WTC11 (cell line): ENCODE results near the gene ITPR1. TPM values are rescaled to one million over a fixed set of nuclear protein-coding genes. Genes with fewer than 3 reads are reported as not detected.

Experiments used
- ATAC-seq: fragments of 200-7000 bp; cut with Tn5 transposase; 2 replicates; pipeline ENCODE4 v1.10.0; 2021; ENCODE audit warnings: mild to moderate bottlenecking, moderate library complexity
- CTCF ChIA-PET: fragments of 300-600 bp; sonication (Branson Sonifier 250); formaldehyde crosslinking; loops from one replicate; lab custom pipeline; 2021; ENCODE audit warnings: antibody characterized with exemption; lab: Charles Lee
- POLR2A ChIA-PET: fragments of 350-600 bp; sonication (Branson Sonifier 250); formaldehyde crosslinking; loops from one replicate; lab custom pipeline; 2021; ENCODE audit warnings: antibody characterized with exemption; lab: Charles Lee
- DNase-seq: peaks from one replicate; pipeline ENCODE4 v3.0.0; 2021; ENCODE audit warnings: low spot score
- H3K27ac Mint-ChIP-seq: 2 replicates; pipeline ENCODE4 v1.8.0; 2021; ENCODE audit warnings: mixed read lengths
- H3K27me3 Mint-ChIP-seq: 2 replicates; pipeline ENCODE4 v1.8.0; 2021; ENCODE audit warnings: low read depth, mild to moderate bottlenecking, moderate library complexity, mixed read lengths
- H3K36me3 Mint-ChIP-seq: 2 replicates; pipeline ENCODE4 v1.8.0; 2021; ENCODE audit warnings: mixed read lengths
- H3K4me1 Mint-ChIP-seq: 2 replicates; pipeline ENCODE4 v1.8.0; 2022; ENCODE audit warnings: mixed read lengths
- H3K4me3 Mint-ChIP-seq: 2 replicates; pipeline ENCODE4 v1.8.0; 2021; ENCODE audit warnings: mild to moderate bottlenecking, moderate library complexity, mixed read lengths
- H3K9me3 Mint-ChIP-seq: 2 replicates; pipeline ENCODE4 v1.8.0; 2021; ENCODE audit warnings: mixed read lengths
- AR ChIP-seq: fragments of 250-450 bp; sonication (Bioruptor Pico); IDR thresholded peaks from 2 replicates; pipeline ENCODE4 v1.9.0; 2021; ENCODE audit warnings: mild to moderate bottlenecking
- ATF6 ChIP-seq: sonication (generic); formaldehyde crosslinking; IDR thresholded peaks from 2 replicates; pipeline ENCODE4 v1.8.1; 2023; ENCODE audit warnings: mild to moderate bottlenecking, missing genetic modification reagents
- CTCF ChIP-seq: fragments of 200-600 bp; IDR thresholded peaks from 2 replicates; pipeline ENCODE4 v1.8.0; 2022; ENCODE audit warnings: antibody characterized with exemption
- ETV6 ChIP-seq: sonication (generic); formaldehyde crosslinking; IDR thresholded peaks from 2 replicates; pipeline ENCODE4 v1.8.1; 2022; ENCODE audit warnings: mild to moderate bottlenecking, missing genetic modification reagents
- FOXP1 ChIP-seq: sonication (generic); formaldehyde crosslinking; IDR thresholded peaks from 2 replicates; pipeline ENCODE4 v1.8.0; 2022; ENCODE audit warnings: missing genetic modification reagents, mild to moderate bottlenecking, moderate library complexity, borderline replicate concordance
- GABPB1 ChIP-seq: sonication (generic); formaldehyde crosslinking; IDR thresholded peaks from 2 replicates; pipeline ENCODE4 v1.8.1; 2023; ENCODE audit warnings: mild to moderate bottlenecking, missing genetic modification reagents
- HMGA2 ChIP-seq: fragments of 250-450 bp; sonication (Bioruptor Pico); IDR thresholded peaks from 2 replicates; pipeline ENCODE4 v1.4.0; 2021; ENCODE audit warnings: mild to moderate bottlenecking, moderate library complexity
- MAX ChIP-seq: sonication (generic); formaldehyde crosslinking; IDR thresholded peaks from 2 replicates; pipeline ENCODE4 v1.8.0; 2022; ENCODE audit warnings: mild to moderate bottlenecking, missing genetic modification reagents
- NR1H2 ChIP-seq: sonication (generic); formaldehyde crosslinking; IDR thresholded peaks from 2 replicates; pipeline ENCODE4 v1.9.0; 2021; ENCODE audit warnings: mild to moderate bottlenecking, moderate library complexity, missing genetic modification reagents
- RELA ChIP-seq: sonication (generic); formaldehyde crosslinking; IDR thresholded peaks from 2 replicates; pipeline ENCODE4 v1.8.1; 2022; ENCODE audit warnings: missing genetic modification reagents, mild to moderate bottlenecking, borderline replicate concordance
- RORB ChIP-seq: fragments of 250-450 bp; sonication (Bioruptor Pico); IDR thresholded peaks from 2 replicates; pipeline ENCODE4 v1.9.0; 2021; ENCODE audit warnings: mild to moderate bottlenecking
- SOX15 ChIP-seq: fragments of 250-450 bp; sonication (Bioruptor Pico); IDR thresholded peaks from 2 replicates; pipeline ENCODE4 v1.9.0; 2021; ENCODE audit warnings: mild to moderate bottlenecking
- STAT6 ChIP-seq: sonication (generic); formaldehyde crosslinking; conservative IDR thresholded peaks from 2 replicates; pipeline ENCODE4 v1.8.1; 2023; ENCODE audit warnings: mild to moderate bottlenecking, low read depth, missing genetic modification reagents, moderate library complexity
- TEAD4 ChIP-seq: sonication (generic); formaldehyde crosslinking; IDR thresholded peaks from 2 replicates; pipeline ENCODE4 v1.8.0; 2022; ENCODE audit warnings: mild to moderate bottlenecking, missing genetic modification reagents
- ZBTB43 ChIP-seq: sonication (generic); formaldehyde crosslinking; IDR thresholded peaks from 2 replicates; pipeline ENCODE4 v1.8.1; 2023; ENCODE audit warnings: mild to moderate bottlenecking, missing genetic modification reagents
- ZNF232 ChIP-seq: sonication (generic); formaldehyde crosslinking; IDR thresholded peaks from 2 replicates; pipeline ENCODE4 v1.8.0; 2022; ENCODE audit warnings: mild to moderate bottlenecking, missing genetic modification reagents
- ZNF317 ChIP-seq: sonication (generic); formaldehyde crosslinking; IDR thresholded peaks from 2 replicates; pipeline ENCODE4 v1.8.1; 2023; ENCODE audit warnings: low read depth, mild to moderate bottlenecking, moderate library complexity, missing genetic modification reagents, borderline replicate concordance
- ZNF423 ChIP-seq: fragments of 250-450 bp; sonication (Bioruptor Pico); IDR thresholded peaks from 2 replicates; pipeline ENCODE4 v2.1.2; 2022; ENCODE audit warnings: mild to moderate bottlenecking, moderate library complexity
- ZNF425 ChIP-seq: fragments of 250-450 bp; sonication (Bioruptor Pico); conservative IDR thresholded peaks from 2 replicates; pipeline ENCODE4 v1.9.0; 2021; ENCODE audit warnings: mild to moderate bottlenecking
- total RNA-seq: library from RNA; stranded (reverse); gene quantifications from 3 replicates; pipeline ENCODE4 v1.2.3, GENCODE V29; 2021

ITPR1 gene
- total RNA-seq, 1 experiment from 2014 or later = 11.8 TPM

- no peak for ATAC-seq
- no peaks in the 10 kb centered on the region for H3K27me3 Mint-ChIP-seq
Measured at GRCh38 chr3:4642611-4643010, 149.5 kb downstream of the ITPR1 start.

GRCh38 chr3:4643904-4644547, 150.9 kb downstream of the ITPR1 start:
- ChIA-PET CTCF (no interaction called here), POLR2A (no interaction called here)
- H3K36me3 Mint-ChIP-seq = no peaks in the 10 kb centered on the region
- no peak overlapping the region for H3K4me3 Mint-ChIP-seq
- TF ChIP-seq ZNF423 (CRISPR knock-in tag) = no peak
- no peaks in the 10 kb centered on the region for H3K9me3 Mint-ChIP-seq
- H3K27me3 Mint-ChIP-seq = no peaks in the 10 kb centered on the region
- no peaks in the 10 kb centered on the region for H3K4me1 Mint-ChIP-seq
- DNase-seq (no peak), ATAC-seq (no peak)
- H3K27ac Mint-ChIP-seq = no peak overlapping the region

More at GRCh38 chr3:4642611-4643010, 149.5 kb downstream of the ITPR1 start:
- no peak for DNase-seq
- POLR2A ChIA-PET = no interaction called here
- H3K9me3 Mint-ChIP-seq = no peaks in the 10 kb centered on the region
- H3K36me3 Mint-ChIP-seq = no peaks in the 10 kb centered on the region
- H3K27ac Mint-ChIP-seq = no peak overlapping the region
- TF ChIP-seq TEAD4 (CRISPR knock-in tag) (no peak), RELA (no peak), AR (no peak), RORB (CRISPR knock-in tag) (no peak), ETV6 (CRISPR knock-in tag) (no peak), SOX15 (CRISPR knock-in tag) (no peak), NR1H2 (no peak), CTCF (no peak), ATF6 (no peak), MAX (no peak), ZNF317 (CRISPR knock-in tag) (no peak), GABPB1 (CRISPR knock-in tag) (no peak)
- no peak overlapping the region for H3K4me3 Mint-ChIP-seq
- no peaks in the 10 kb centered on the region for H3K4me1 Mint-ChIP-seq
- CTCF ChIA-PET = interaction anchor here (1.0 to 1.5 kb wide), 2 partner anchors 9 to 78 kb away, joined by 4 to 6 read pairs; no protein-coding TSS in a partner anchor

GRCh38 chr3:4644951-4645350, 151.8 kb downstream of the ITPR1 start:
- Mint-ChIP-seq H3K9me3 (no peaks in the 10 kb centered on the region), H3K27ac (no peak overlapping the region), H3K36me3 (no peaks in the 10 kb centered on the region), H3K4me3 (no peak overlapping the region), H3K4me1 (no peaks in the 10 kb centered on the region), H3K27me3 (no peaks in the 10 kb centered on the region)
- DNase-seq (no peak), ATAC-seq (no peak)
- no peak for TF ChIP-seq MAX
- no peak for TF ChIP-seq SOX15 (CRISPR knock-in tag)
- TF ChIP-seq ZNF232 (CRISPR knock-in tag) = no peak
- no peak for TF ChIP-seq STAT6
- no peak for TF ChIP-seq ZBTB43 (CRISPR knock-in tag)
- no peak for TF ChIP-seq HMGA2 (CRISPR knock-in tag)
- TF ChIP-seq FOXP1 (CRISPR knock-in tag) = no peak
- TF ChIP-seq ZNF425 (CRISPR knock-in tag) = no peak
- CTCF ChIA-PET = no interaction called here
- POLR2A ChIA-PET = no interaction called here
